ENCODE data around the gene WNT5B.

DNA sequence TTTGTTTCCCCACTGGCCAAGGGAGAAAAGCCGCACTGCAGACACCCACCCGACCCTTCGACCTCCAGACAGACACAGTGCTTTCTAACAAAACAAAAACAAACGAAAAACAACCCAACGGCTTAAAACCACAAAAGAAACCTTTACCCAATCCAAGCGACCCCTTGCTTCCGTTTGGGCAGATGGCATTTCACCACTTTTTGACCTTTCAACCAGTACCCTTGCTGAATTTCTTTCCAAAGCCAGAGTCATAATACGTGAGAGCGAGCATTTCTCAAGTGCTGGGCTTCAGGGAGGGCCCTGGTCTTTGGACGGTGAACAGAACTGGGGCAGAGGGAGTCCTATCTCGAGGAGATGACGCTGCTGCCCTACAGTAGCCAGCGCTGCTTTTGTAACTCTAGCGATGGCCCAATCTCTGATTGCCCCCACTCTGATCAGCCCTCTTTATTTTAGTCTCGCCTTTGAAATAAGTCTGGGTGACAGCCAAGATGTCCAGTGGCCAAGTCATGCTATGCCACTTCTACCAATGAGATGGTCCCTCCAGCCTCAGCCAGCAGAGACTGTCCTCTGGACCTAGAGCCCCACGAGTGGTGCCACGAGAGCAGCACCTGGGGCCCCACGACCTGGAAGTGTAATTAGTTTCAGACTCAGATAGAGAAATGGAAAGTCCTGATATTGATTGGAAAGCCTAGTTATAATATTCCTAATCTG is 40.0 kb downstream of the WNT5B start:
- TF ChIP-seq, protein P1, sequence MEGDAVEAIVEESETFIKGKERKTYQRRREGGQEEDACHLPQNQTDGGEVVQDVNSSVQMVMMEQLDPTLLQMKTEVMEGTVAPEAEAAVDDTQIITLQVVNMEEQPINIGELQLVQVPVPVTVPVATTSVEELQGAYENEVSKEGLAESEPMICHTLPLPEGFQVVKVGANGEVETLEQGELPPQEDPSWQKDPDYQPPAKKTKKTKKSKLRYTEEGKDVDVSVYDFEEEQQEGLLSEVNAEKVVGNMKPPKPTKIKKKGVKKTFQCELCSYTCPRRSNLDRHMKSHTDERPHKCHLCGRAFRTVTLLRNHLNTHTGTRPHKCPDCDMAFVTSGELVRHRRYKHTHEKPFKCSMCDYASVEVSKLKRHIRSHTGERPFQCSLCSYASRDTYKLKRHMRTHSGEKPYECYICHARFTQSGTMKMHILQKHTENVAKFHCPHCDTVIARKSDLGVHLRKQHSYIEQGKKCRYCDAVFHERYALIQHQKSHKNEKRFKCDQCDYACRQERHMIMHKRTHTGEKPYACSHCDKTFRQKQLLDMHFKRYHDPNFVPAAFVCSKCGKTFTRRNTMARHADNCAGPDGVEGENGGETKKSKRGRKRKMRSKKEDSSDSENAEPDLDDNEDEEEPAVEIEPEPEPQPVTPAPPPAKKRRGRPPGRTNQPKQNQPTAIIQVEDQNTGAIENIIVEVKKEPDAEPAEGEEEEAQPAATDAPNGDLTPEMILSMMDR (IDR thresholded peaks at IDR 0.05 in 8 of 11, conservative IDR thresholded peaks at IDR 0.05 in 3 of 11) = no peak
- TF ChIP-seq POLR2A (IDR thresholded peaks at IDR 0.05) = no peak
- no peak for TF ChIP-seq POLR2AphosphoS5 (IDR thresholded peaks at IDR 0.05)
